Measurements from ENCODE around the gene GGT6. TPM values are rescaled to one million over a fixed set of nuclear protein-coding genes. Genes with fewer than 3 reads are reported as not detected.

GGT6 gene
- polyA plus RNA-seq, 3 donors, result 5.2 to 8.3 (median 6.8) TPM

DNA sequence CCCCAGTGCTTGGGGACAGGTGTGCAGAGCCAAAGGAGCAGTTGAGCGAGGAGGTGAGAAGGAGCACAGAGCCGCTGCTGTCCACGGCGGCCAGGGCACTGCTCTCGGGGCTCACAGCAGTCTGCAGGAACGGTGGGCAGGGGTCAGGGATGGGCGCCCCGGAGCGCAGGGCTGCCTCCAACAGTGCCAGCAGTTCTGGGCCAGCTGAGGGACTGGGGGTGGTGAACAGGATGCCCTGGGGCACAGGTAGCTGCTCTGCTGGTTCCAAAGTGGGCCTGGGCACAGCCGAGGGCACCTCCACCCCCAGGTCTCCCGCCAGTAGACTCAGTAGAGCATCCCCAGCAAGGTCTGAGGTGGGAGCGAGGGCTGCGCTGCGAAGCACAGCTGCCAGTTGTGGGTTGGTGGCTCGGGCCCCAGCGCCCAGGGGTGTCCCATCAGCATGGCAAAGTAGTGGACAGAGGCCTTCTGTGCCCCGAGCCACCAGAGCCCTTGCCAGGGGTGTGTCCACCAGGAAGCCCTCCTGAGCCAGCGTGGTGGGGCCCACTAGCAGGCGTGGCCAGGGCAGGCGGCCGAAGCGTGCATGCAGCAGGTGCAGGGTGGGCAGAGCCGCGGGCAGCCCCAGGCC lies 1.9 kb downstream of the GGT6 start:
- no peak for DNase-seq (ENCODE audit: extremely low read depth in 1 of 11, low read depth in 9 of 11, low spot score in 4 of 11)

DNA sequence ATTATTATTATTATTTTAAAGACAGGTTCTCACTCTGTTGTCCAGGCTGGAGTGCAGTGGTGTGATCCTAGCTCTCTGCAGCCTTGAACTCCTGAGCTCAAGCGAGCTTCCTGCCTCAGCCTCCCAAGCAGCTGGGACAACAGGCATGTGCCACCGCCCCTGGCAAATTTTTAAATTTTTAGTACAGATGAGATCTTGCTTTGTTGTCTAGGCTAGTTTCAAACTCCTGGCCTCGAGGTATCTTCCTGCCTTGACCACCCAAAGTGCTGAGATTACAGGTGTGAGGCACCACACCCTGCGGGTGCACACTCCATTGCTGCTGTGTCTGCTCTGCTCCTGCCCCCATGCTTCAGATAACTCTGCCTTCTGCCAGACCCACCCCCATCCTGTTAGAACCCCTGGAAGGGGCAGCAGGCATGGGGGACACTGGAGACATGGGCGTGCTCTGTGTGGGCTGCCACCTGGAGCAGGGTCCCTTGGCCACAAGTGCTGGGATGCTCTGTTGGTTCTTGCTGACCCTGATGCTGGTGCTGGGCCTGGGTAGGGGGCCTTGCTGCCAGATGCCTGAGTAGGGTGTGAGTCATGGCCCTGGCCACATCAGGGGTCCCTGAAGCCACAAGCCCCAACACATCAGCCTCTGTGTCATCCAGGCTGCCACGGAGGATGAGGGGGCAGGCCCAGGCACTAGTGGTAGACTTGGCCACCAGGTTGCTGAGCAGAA lies 2.6 kb downstream of the GGT6 start:
- DNase-seq (ENCODE audit: extremely low read depth in 1 of 11, low read depth in 9 of 11, low spot score in 4 of 11), result no peak

GRCh38 chr17:4556996-4557395 lies 3.4 kb downstream of the GGT6 start:
- no peak for DNase-seq (ENCODE audit: extremely low read depth in 1 of 11, low read depth in 9 of 11, low spot score in 4 of 11)

- no peak for DNase-seq (ENCODE audit: extremely low read depth in 1 of 11, low read depth in 9 of 11, low spot score in 4 of 11)
These were observed 4.3 kb downstream of the GGT6 start for GRCh38 chr17:4555873-4556759.

DNA sequence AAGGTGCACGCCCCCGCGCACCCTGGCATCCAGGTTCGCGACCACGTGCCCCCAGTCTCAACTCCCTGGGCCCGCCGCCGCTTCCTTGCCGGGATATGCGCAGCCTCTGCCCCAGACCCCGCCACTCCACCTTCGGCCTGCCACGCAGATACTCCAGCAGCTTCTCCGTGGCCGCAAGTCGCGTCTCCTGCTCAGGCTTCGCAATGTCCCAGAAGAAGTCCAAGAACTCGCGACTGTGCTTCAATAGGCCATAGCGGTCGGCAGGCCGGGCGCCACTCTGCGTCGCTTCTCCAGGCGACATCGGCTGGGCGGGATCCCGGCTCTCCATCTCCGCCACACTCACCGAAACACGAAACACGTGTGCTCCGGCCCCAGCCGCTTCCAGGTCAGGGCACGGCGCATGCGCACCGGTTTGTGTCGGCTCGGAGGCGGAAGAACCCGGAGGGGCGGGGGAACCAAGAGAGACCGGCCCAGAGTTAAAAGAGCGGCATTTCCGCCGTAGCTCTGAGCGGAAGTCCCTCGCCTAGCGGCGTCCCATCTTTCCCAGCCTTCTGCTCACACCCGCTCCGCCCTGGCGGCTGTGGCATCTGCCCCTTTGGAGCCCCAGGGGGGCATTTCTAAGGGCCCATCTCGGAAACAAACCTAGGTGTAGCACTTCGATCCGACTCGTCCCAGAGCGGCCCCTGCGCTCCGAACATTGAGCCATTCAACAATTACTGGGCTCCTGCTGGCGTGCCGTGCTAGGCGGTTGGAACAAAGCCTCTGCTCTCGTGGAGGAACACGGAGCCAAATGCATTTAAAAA lies 5.2 kb downstream of the GGT6 start, which contains the start of gene MYBBP1A:
Gene MYBBP1A (minus strand): TSS at position 388 of the 803 bp plus-strand sequence. CDS start 60 bp downstream, at position 328.
- peak; percentile 85 to 96 (median 94) for DNase-seq (ENCODE audit: extremely low read depth in 1 of 11, low read depth in 9 of 11, low spot score in 4 of 11)

DNA sequence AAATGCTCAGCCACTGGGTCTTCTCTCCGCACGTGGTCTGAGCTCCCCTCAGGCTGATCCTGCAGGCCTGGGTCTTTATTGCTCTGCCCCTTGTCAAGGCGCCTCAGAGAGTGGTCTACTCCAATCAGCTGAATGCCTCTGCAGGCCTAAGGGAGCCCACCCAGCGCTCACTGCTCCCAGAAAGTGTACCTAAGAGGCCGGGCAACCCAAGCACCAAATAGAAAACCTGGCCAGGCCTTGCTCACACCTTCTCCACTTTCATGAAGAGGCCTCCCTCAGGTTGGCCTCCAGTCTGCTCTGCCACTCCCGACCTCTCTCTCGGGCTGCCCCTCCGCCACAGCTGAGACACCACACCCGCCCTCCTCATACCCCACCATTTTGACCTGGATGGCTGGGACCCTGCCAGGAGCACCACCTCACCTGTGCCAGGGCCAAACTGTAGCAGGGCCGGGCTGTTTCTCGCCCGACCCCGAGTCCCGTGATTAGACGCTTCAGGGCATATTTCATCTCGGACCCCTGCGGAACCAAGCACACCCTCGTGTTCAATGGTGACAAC lies 5.9 kb downstream of the GGT6 start:
- DNase-seq (ENCODE audit: extremely low read depth in 1 of 11, low read depth in 9 of 11, low spot score in 4 of 11), result no peak

- no peak for DNase-seq (ENCODE audit: extremely low read depth in 1 of 11, low read depth in 9 of 11, low spot score in 4 of 11)
These were observed 6.7 kb downstream of the GGT6 start for GRCh38 chr17:4553669-4554068.

- no peak for DNase-seq (ENCODE audit: extremely low read depth in 1 of 11, low read depth in 9 of 11, low spot score in 4 of 11)
These were observed 8.4 kb downstream of the GGT6 start for GRCh38 chr17:4551796-4552525.

- no peak for DNase-seq (ENCODE audit: extremely low read depth in 1 of 11, low read depth in 9 of 11, low spot score in 4 of 11)
These were observed 9.2 kb downstream of the GGT6 start for GRCh38 chr17:4551141-4551540.

- no peak for DNase-seq (ENCODE audit: extremely low read depth in 1 of 11, low read depth in 9 of 11, low spot score in 4 of 11)
These were observed 9.8 kb downstream of the GGT6 start for GRCh38 chr17:4550534-4551039.

DNA sequence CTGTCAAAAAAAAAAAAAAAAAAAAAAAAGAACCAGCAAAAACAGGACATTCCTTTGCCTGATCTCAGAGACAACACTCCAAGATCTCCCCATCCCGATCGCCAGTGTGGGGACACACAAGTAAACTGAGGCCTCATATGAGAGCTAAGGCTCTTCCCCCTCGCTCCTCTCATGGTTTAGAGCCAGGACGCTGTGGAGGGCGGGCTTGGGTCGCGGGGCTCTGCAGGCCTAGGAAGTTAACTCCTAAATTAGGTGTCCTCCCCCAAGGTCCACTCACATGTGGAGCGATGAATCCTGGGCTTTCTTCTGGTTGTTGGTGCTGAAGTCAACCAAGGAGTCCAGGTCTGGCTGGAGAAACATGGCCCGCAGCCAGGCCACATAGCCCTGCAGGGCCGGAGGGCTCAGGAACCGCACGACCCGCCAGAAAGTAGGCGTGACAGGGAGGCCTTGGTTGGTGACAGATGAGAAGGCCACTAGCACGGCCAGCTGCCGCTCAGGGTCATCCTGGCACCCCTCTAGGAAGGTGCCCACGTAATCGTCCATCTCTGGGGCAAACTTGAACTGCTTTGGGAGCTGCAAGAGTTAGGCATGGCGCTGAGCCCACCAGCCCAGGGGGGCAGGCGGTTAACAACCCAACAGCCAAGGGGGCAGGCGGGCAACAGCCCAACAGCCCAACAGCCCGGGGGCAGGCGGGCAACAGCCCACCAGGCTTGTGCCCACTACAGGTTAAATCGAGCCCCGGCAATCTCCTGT lies 10.4 kb downstream of the GGT6 start:
- no peak for DNase-seq (ENCODE audit: extremely low read depth in 1 of 11, low read depth in 9 of 11, low spot score in 4 of 11)

- no peak for DNase-seq (ENCODE audit: extremely low read depth in 1 of 11, low read depth in 9 of 11, low spot score in 4 of 11)
These were observed 11.5 kb downstream of the GGT6 start for GRCh38 chr17:4548721-4549531.

GRCh38 chr17:4548061-4548461 lies 12.3 kb downstream of the GGT6 start:
- no peak for DNase-seq (ENCODE audit: extremely low read depth in 1 of 11, low read depth in 9 of 11, low spot score in 4 of 11)

- no peak for DNase-seq (ENCODE audit: extremely low read depth in 1 of 11, low read depth in 9 of 11, low spot score in 4 of 11)
These were observed 13.1 kb downstream of the GGT6 start for GRCh38 chr17:4547118-4547906.

DNA sequence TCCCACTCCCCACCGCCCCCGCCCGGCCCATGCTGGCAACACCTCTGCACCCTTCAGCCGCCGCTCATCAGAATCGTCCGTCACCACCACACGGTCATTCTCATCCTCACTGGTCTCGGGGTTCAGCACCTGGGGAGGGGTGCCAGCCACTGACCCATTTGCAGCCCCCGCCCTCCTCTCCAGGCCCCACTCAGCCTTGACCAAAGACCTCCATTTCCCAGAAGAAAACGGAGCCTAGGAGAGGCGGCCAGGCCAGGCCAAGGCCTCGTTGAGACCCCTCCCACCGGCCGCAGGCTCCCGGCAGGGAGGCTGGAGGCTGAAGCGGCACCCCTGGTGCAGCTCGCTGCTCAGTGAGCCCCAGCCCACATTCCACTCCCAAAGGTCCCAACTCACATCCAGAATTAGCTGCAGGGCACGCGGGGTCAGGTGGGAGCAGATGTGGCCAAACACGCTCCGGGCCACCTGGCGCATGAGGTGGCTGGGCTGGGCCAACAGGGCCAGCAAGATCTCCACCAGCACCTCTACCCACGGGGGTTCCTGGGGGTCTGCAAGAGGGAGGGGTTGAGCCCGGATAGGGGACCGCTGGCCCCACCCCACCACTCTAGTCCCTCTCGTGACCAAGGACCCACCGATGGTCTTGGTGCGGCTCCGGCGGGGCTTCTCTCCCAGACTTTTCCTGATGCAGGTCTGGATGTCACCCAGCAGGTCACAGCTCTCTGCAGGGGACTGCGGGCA lies 15.0 kb downstream of the GGT6 start:
- no peak for DNase-seq (ENCODE audit: extremely low read depth in 1 of 11, low read depth in 9 of 11, low spot score in 4 of 11)
